SK-N-SH (cell line): Measurements from ENCODE around the gene GDI2. TPM values are rescaled to one million over a fixed set of nuclear protein-coding genes. Genes with fewer than 3 reads are reported as not detected.

ENCODE experiments used
- CTCF ChIA-PET: fragments of 300-600, 350-600 bp; formaldehyde crosslinking; extraction: SDS; loops from one replicate; lab custom pipeline; 2021; lab: Yijun Ruan, JAX
- POLR2A ChIA-PET: fragments of 350-600 bp; sonication (Branson Sonifier 250); formaldehyde crosslinking; extraction: SDS; loops from one replicate; lab custom pipeline; 2020; ENCODE audit warnings: antibody characterized with exemption, inconsistent platforms; lab: Yijun Ruan, JAX
- DNase-seq: peaks from one replicate; pipeline ENCODE4 v3.0.0; 2012
- H2AFZ ChIP-seq: fragments of 200-600 bp; sonication (generic); 2 replicates; pipeline ENCODE4 v1.8.1; 2016; ENCODE audit warnings: antibody characterized with exemption, mild to moderate bottlenecking, low read depth
- H3F3A ChIP-seq: fragments of 200-600 bp; sonication (generic); replicated peaks from 2 replicates; pipeline ENCODE3; 2016; ENCODE audit warnings: antibody characterized with exemption, mild to moderate bottlenecking; ENCODE audit not compliant: insufficient read depth
- H3K27ac ChIP-seq, 2 experiments: fragments of 200-500 bp in 1 of 2; fragments of 200-600 bp in 1 of 2; sonication (Bioruptor generic) in 1 of 2; sonication (generic), shearing (Covaris generic) in 1 of 2; 2 replicates each; pipeline versions ENCODE4 v1.5.1 to v1.6.1; 2014 to 2016; ENCODE audit warnings: low read depth in 2 of 2, inconsistent platforms in 1 of 2, low read length in 1 of 2, mild to moderate bottlenecking in 1 of 2, mixed read lengths in 1 of 2
- H3K27me3 ChIP-seq: fragments of 200-600 bp; sonication (generic), shearing (Covaris generic); 2 replicates; pipeline ENCODE4 v1.6.1; 2016; ENCODE audit warnings: mixed run types; ENCODE audit not compliant: insufficient read depth
- H3K36me3 ChIP-seq, 2 experiments: fragments of 200-500 bp in 1 of 2; fragments of 200-600 bp in 1 of 2; sonication (Bioruptor generic) in 1 of 2; sonication (generic) in 1 of 2; replicated peaks in 1 of 2; 2 replicates each; pipeline versions ENCODE3 to v1.5.1; 2014 to 2016; ENCODE audit warnings: low read length in 1 of 2, mild to moderate bottlenecking in 1 of 2; ENCODE audit not compliant: insufficient read depth in 2 of 2, control insufficient read depth in 1 of 2
- H3K4me1 ChIP-seq, 2 experiments: fragments of 200-500 bp in 1 of 2; fragments of 200-600 bp in 1 of 2; sonication (Bioruptor generic) in 1 of 2; sonication (generic), shearing (Covaris generic) in 1 of 2; 2 replicates each; pipeline versions ENCODE4 v1.5.1 to v1.6.1; 2014 to 2016; ENCODE audit warnings: low read depth in 1 of 2, low read length in 1 of 2, mixed run types in 1 of 2; ENCODE audit not compliant: insufficient read depth in 2 of 2, control insufficient read depth in 1 of 2
- H3K4me2 ChIP-seq: fragments of 200-600 bp; sonication (generic), shearing (Covaris generic); 2 replicates; pipeline ENCODE4 v1.6.1; 2017; ENCODE audit warnings: mixed run types
- H3K4me3 ChIP-seq, 2 experiments: fragments of 200-500 bp in 1 of 2; fragments of 200-600 bp in 1 of 2; sonication (Bioruptor generic) in 1 of 2; sonication (generic), shearing (Covaris generic) in 1 of 2; 2 replicates each; pipeline versions ENCODE4 v1.5.1 to v1.8.1; 2014 to 2016; ENCODE audit warnings: low read depth in 2 of 2, inconsistent platforms in 1 of 2, low read length in 1 of 2, mild to moderate bottlenecking in 1 of 2, mixed read lengths in 1 of 2, moderate library complexity in 1 of 2
- H3K79me2 ChIP-seq: fragments of 200-600 bp; sonication (generic); 2 replicates; pipeline ENCODE4 v1.8.1; 2017; ENCODE audit warnings: mild to moderate bottlenecking; ENCODE audit not compliant: insufficient read depth
- H3K9ac ChIP-seq: fragments of 200-600 bp; sonication (generic); 2 replicates; pipeline ENCODE4 v1.6.1; 2017; ENCODE audit warnings: mixed run types
- H3K9me2 ChIP-seq: fragments of 200-600 bp; sonication (generic); 2 replicates; pipeline ENCODE4 v1.6.1; 2017; ENCODE audit warnings: mixed run types
- H3K9me3 ChIP-seq: fragments of 200-600 bp; sonication (generic); 2 replicates; pipeline ENCODE4 v1.6.1; 2017; ENCODE audit warnings: mixed run types, mild to moderate bottlenecking, moderate library complexity
- H4K20me1 ChIP-seq: fragments of 200-600 bp; sonication (generic); 2 replicates; pipeline ENCODE4 v1.6.1; 2017; ENCODE audit warnings: mild to moderate bottlenecking, mixed run types; ENCODE audit not compliant: insufficient read depth
- EP300 ChIP-seq, 2 experiments: IDR thresholded peaks; 2 replicates each; pipeline versions ENCODE4 v1.4.0 to v1.6.1; 2012; ENCODE audit warnings: borderline replicate concordance in 1 of 2, low read depth in 1 of 2, low read length in 1 of 2
- JUND ChIP-seq: IDR thresholded peaks from 2 replicates; pipeline ENCODE4 v1.4.0; 2012
- POLR2AphosphoS5 ChIP-seq: IDR thresholded peaks from 2 replicates; pipeline ENCODE4 v1.6.1; 2012; ENCODE audit warnings: low read depth, low read length
- RAD21 ChIP-seq: IDR thresholded peaks from 2 replicates; pipeline ENCODE4 v1.6.1; 2012; ENCODE audit warnings: mild to moderate bottlenecking, low read length
- RCOR1 ChIP-seq: fragments of 150-350 bp; IDR thresholded peaks from 2 replicates; pipeline ENCODE4 v1.6.1; 2017; ENCODE audit warnings: antibody characterized with exemption, low read length
- REST ChIP-seq: IDR thresholded peaks from 2 replicates; pipeline ENCODE4 v1.6.1; 2012; ENCODE audit warnings: mild to moderate bottlenecking, low read depth, low read length, moderate library complexity
- RXRA ChIP-seq: IDR thresholded peaks from 2 replicates; pipeline ENCODE4 v1.4.0; 2012; ENCODE audit warnings: low read depth, mild to moderate bottlenecking, borderline replicate concordance
- SIN3A ChIP-seq: IDR thresholded peaks from 2 replicates; pipeline ENCODE4 v1.6.1; 2012; ENCODE audit warnings: low read depth, mild to moderate bottlenecking, low read length, moderate library complexity, borderline replicate concordance
- TCF12 ChIP-seq: IDR thresholded peaks from 2 replicates; pipeline ENCODE4 v1.4.0; 2012
- YY1 ChIP-seq: IDR thresholded peaks from 2 replicates; pipeline ENCODE4 v1.4.0; 2012; ENCODE audit warnings: low read depth, mild to moderate bottlenecking
- WGBS: methylation state at CpG from one replicate; pipeline ENCODE4 v1.1.6; 2017; ENCODE audit warnings: low lambda C conversion rate; 5-methylcytosine and 5-hydroxymethylcytosine counted together
- polyA plus RNA-seq, 3 experiments: library from polyadenylated mRNA; depleted of rRNA; stranded (reverse); fragments of >200 nt; gene quantifications; 2 replicates each; pipeline ENCODE4 v1.2.3, GENCODE V29; 2012
- TF ChIP-seq, protein P1 (sequence below): fragments of 200-600 bp; sonication (generic); IDR thresholded peaks from 2 replicates; pipeline ENCODE4 v1.6.1; 2017; ENCODE audit warnings: antibody characterized with exemption, mild to moderate bottlenecking, moderate library complexity

Gene GDI2
- polyA plus RNA-seq, 1 of the 3 experiments (the other 2 are of a cell fraction): 94.3 TPM

GRCh38 chr10:5742116-5742515, 71.1 kb downstream of the GDI2 start:
- Histone ChIP-seq H3K27me3 (no peaks in the 10 kb centered on the region), H3K4me3 (no peak overlapping the region), H3K27ac (no peak overlapping the region), H2AFZ (no peak overlapping the region), H3F3A (no peaks in the 10 kb centered on the region), H3K9ac (no peak overlapping the region), H3K36me3 (peaks cover 49 to 73% of the 10 kb centered on the region in 2 experiments), H3K4me2 (no peak overlapping the region), H3K9me2 (no peaks in the 10 kb centered on the region), H4K20me1 (no peaks in the 10 kb centered on the region), H3K9me3 (no peaks in the 10 kb centered on the region), H3K79me2 (peaks cover 12% of the 10 kb centered on the region; the same call in 1 of the 2 replicates), H3K4me1 (no peaks in the 10 kb centered on the region)
- WGBS: 97% methylated on average over 6 of the region's 6 CpGs
- ChIA-PET POLR2A (no interaction called here), CTCF (no interaction called here)
- TF ChIP-seq, protein P1, sequence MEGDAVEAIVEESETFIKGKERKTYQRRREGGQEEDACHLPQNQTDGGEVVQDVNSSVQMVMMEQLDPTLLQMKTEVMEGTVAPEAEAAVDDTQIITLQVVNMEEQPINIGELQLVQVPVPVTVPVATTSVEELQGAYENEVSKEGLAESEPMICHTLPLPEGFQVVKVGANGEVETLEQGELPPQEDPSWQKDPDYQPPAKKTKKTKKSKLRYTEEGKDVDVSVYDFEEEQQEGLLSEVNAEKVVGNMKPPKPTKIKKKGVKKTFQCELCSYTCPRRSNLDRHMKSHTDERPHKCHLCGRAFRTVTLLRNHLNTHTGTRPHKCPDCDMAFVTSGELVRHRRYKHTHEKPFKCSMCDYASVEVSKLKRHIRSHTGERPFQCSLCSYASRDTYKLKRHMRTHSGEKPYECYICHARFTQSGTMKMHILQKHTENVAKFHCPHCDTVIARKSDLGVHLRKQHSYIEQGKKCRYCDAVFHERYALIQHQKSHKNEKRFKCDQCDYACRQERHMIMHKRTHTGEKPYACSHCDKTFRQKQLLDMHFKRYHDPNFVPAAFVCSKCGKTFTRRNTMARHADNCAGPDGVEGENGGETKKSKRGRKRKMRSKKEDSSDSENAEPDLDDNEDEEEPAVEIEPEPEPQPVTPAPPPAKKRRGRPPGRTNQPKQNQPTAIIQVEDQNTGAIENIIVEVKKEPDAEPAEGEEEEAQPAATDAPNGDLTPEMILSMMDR: no peak
- no peak for TF ChIP-seq RCOR1
- no peak for TF ChIP-seq SIN3A
- TF ChIP-seq TCF12: no peak
- no peak for TF ChIP-seq POLR2AphosphoS5
- no peak for TF ChIP-seq YY1
- no peak for TF ChIP-seq RXRA
- TF ChIP-seq EP300 (IDR thresholded peaks at IDR 0.05; ENCODE audit: borderline replicate concordance in 1 of 2, low read depth in 1 of 2, low read length in 1 of 2): no peak
- no peak for DNase-seq

GRCh38 chr10:5741276-5741675, 72.0 kb downstream of the GDI2 start:
- Histone ChIP-seq H3F3A (no peaks in the 10 kb centered on the region), H3K79me2 (peaks cover 12% of the 10 kb centered on the region; the same call in 1 of the 2 replicates), H3K4me3 (no peak overlapping the region), H3K36me3 (peaks cover 41 to 68% of the 10 kb centered on the region in 2 experiments), H3K27me3 (no peaks in the 10 kb centered on the region), H3K4me2 (no peak overlapping the region), H3K9ac (no peak overlapping the region), H3K9me2 (no peaks in the 10 kb centered on the region), H3K9me3 (no peaks in the 10 kb centered on the region), H3K4me1 (no peaks in the 10 kb centered on the region), H3K27ac (no peak overlapping the region), H2AFZ (no peak overlapping the region), H4K20me1 (no peaks in the 10 kb centered on the region)
- DNase-seq: no peak
- TF ChIP-seq RAD21 (no peak), JUND (no peak), REST (no peak)
- CTCF ChIA-PET: no interaction called here
- WGBS: 100% methylated on average over 1 of the region's 1 CpG
- POLR2A ChIA-PET: no interaction called here
